ENCODE data around the gene SNAPC3. TPM values are rescaled to one million over a fixed set of nuclear protein-coding genes. Genes with fewer than 3 reads are reported as not detected.
"Not testable (repeated sequence)": the region's sequence is repeated elsewhere in the genome, so short reads cannot be mapped to it uniquely, and the experiment has no call there.

SNAPC3 gene
- 10 to 100 TPM in 1 of 3 donors, 1 to 10 TPM in 2; 6.1 to 12.0 (median 8.3) TPM for polyA plus RNA-seq

- peak within 1 kb of the TSS; percentile 47 for H3K27ac ChIP-seq (ENCODE audit: low read depth, low read length)
- 0 to 1% (median 0%) methylated on average over 66 to 70 of the region's 70 CpGs for WGBS, 3 donors
These were observed at the start of gene SNAPC3 for GRCh38 chr9:15422372-15423230. Gene SNAPC3, plus strand, starts transcription at chr9:15422876. Its CDS starts 4 bp downstream, at chr9:15422880.

- H3K27ac ChIP-seq (ENCODE audit: low read depth, low read length): no peak overlapping the region
- 57 to 84% (median 72%) methylated on average over 2 of the region's 2 CpGs for WGBS, 3 donors
These were observed 48.8 kb upstream of the SNAPC3 start for GRCh38 chr9:15373881-15374280.

- H3K27ac ChIP-seq (ENCODE audit: low read depth, low read length): no peak overlapping the region
- 76 to 95% (median 81%) methylated on average over 4 of the region's 4 CpGs for WGBS, 3 donors
These were observed 48.4 kb upstream of the SNAPC3 start for GRCh38 chr9:15374310-15374709.

DNA sequence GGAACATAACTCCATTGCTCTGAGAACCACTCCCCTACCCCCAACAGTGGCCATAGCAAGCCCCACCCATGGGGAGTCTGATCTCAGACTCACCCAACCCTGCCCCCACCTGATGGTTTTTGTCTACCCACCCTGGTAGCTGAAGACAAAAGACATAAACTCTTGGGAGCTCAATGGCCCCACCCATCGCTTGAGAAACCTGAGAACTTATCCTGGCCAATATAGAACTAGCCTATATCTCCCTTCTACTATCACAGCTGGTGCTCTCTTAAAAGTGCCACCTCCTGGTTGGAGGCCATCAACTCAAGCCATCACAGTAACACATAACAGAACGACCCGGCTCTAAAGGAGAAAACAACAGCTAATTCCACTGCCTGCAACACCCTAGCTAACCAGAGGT, 47.9 kb upstream of the SNAPC3 start:
- WGBS, 3 donors: 82 to 96% (median 90%) methylated on average over 3 of the region's 3 CpGs
- H3K27ac ChIP-seq (ENCODE audit: low read depth, low read length): no peak overlapping the region

- 70 to 81% (median 74%) methylated on average over 4 of the region's 4 CpGs for WGBS, 3 donors
- H3K27ac ChIP-seq (ENCODE audit: low read depth, low read length): no peak overlapping the region
These were observed 44.8 kb upstream of the SNAPC3 start for GRCh38 chr9:15377625-15378540.

- 56 to 81% (median 77%) methylated on average over 4 of the region's 4 CpGs for WGBS, 3 donors
- H3K27ac ChIP-seq (ENCODE audit: low read depth, low read length): not testable (repeated sequence)
These were observed 43.4 kb upstream of the SNAPC3 start for GRCh38 chr9:15379317-15379716.

- 83 to 87% (median 86%) methylated on average over 5 of the region's 5 CpGs for WGBS, 3 donors
- H3K27ac ChIP-seq (ENCODE audit: low read depth, low read length): not testable (repeated sequence)
These were observed 42.8 kb upstream of the SNAPC3 start for GRCh38 chr9:15379888-15380287.

- no peak overlapping the region for H3K27ac ChIP-seq (ENCODE audit: low read depth, low read length)
- WGBS, 3 donors: 43 to 100% (median 53%) methylated on average over 1 of the region's 1 CpG
These were observed 41.2 kb upstream of the SNAPC3 start for GRCh38 chr9:15381491-15381890.

GRCh38 chr9:15386465-15386864, 36.2 kb upstream of the SNAPC3 start:
- 71 to 91% (median 79%) methylated on average over 6 of the region's 6 CpGs for WGBS, 3 donors
- H3K27ac ChIP-seq (ENCODE audit: low read depth, low read length): no peak overlapping the region

DNA sequence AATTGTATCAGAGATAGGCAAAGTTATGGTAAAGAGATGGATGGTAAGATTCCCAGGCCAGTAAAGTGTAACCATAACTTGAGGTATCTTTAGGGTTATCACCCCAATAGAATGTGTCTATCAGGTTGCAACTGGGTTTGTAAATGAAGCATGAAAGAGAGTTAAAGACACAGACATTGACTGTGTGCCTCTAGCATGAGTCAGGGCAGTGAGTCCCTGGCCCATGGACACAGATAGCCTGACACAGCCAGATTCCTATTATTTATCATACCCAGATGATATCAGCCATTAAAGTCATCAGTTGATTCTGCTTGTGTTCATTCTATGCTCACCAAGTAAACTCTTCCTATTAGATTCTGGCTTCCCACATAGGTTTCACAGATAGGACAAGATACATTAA, 33.5 kb upstream of the SNAPC3 start:
- H3K27ac ChIP-seq (ENCODE audit: low read depth, low read length): no peak overlapping the region

GRCh38 chr9:15389631-15390030, 33.0 kb upstream of the SNAPC3 start:
- WGBS, 3 donors: 90 to 96% (median 95%) methylated on average over 4 of the region's 4 CpGs

GRCh38 chr9:15390201-15390600, 32.5 kb upstream of the SNAPC3 start:
- 61 to 96% (median 94%) methylated on average over 2 of the region's 2 CpGs for WGBS, 3 donors

More at GRCh38 chr9:15389631-15390030, 33.0 kb upstream of the SNAPC3 start:
- H3K27ac ChIP-seq (ENCODE audit: low read depth, low read length): no peak overlapping the region

DNA sequence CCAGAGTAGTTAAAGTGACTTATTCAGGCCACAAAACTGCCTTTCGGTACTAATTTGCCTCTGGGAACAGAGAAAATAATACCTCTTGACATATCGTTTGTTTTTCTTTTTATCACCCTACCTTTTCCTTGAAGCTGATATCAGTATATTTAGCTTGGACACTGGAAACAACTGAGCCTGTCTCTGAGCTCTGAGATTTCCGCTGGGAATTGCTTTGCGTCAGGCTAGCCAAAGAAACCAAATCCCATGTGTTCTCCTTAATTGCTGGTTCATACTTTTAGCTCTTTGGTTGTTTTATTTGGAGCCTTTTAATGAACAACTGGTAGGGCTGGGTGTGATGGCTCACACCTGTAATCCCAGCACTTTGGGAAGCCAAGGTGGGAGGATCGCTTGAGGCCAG, 30.3 kb upstream of the SNAPC3 start:
- H3K27ac ChIP-seq (ENCODE audit: low read depth, low read length): no peak overlapping the region
- WGBS, 3 donors: 60 to 85% (median 81%) methylated on average over 5 of the region's 5 CpGs

More at GRCh38 chr9:15390201-15390600, 32.5 kb upstream of the SNAPC3 start:
- H3K27ac ChIP-seq (ENCODE audit: low read depth, low read length): no peak overlapping the region

- H3K27ac ChIP-seq (ENCODE audit: low read depth, low read length): no peak overlapping the region
- 59 to 90% (median 62%) methylated on average over 5 of the region's 5 CpGs for WGBS, 3 donors
These were observed 22.3 kb upstream of the SNAPC3 start for GRCh38 chr9:15400281-15400941.

DNA sequence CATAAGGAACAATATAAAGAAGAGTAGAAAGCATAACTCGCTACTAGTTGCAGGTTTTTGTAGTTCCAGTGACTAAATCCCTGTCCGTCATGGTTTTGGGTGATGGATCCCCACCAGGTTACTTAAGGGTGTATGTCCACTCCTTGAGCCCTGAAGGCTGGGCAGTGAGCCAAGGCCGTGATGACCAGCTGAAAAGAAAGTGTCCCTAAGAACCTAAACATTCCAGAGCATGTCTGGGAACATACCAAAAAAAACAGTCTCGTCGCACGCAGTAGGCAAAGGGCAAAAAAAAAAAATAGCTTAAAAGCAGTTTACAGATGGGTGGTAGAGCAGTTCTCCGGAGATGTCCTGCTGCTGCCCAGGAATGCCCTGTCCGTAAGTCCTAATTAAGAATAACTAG, 21.4 kb upstream of the SNAPC3 start:
- WGBS, 3 donors: 67 to 79% (median 76%) methylated on average over 8 of the region's 8 CpGs
- H3K27ac ChIP-seq (ENCODE audit: low read depth, low read length): no peak overlapping the region

GRCh38 chr9:15403155-15403554, 19.5 kb upstream of the SNAPC3 start:
- no peak overlapping the region for H3K27ac ChIP-seq (ENCODE audit: low read depth, low read length)
- WGBS, 3 donors: 76 to 82% (median 78%) methylated on average over 4 of the region's 4 CpGs

- 61 to 100% (median 76%) methylated on average over 1 of the region's 1 CpG for WGBS, 3 donors
- H3K27ac ChIP-seq (ENCODE audit: low read depth, low read length): no peak overlapping the region
These were observed 18.5 kb upstream of the SNAPC3 start for GRCh38 chr9:15404171-15404570.

DNA sequence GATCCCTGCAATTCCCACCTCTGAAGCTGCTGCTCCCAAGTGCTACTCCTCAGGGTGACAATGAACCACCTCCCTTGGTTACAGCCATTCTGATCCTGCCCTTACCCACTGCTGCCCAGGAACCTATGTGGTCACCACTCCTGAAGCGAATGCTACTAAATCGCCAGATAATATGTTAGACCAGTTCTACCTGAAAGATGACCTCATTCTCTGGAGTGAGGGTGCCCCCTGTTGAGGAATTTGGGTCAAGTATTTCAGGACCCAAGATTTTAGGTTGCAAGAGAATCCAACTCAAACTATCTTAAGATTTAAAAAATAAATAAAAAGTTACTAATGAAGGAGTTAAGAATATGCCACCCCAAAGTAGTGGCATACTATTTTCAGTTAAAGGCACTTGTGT, 5.8 kb upstream of the SNAPC3 start:
- no peak overlapping the region for H3K27ac ChIP-seq (ENCODE audit: low read depth, low read length)
- WGBS, 3 donors: 24 to 60% (median 54%) methylated on average over 2 of the region's 2 CpGs

GRCh38 chr9:15417626-15418025, 5.0 kb upstream of the SNAPC3 start:
- WGBS, 3 donors: 77 to 79% (median 78%) methylated on average over 6 of the region's 6 CpGs
- no peak overlapping the region for H3K27ac ChIP-seq (ENCODE audit: low read depth, low read length)

Data from adipose tissue (tissue), 3 donors.